GM21360 (cell line): ENCODE measurements around the gene DNMT3B.
"Not testable (repeated sequence)": the region's sequence is repeated elsewhere in the genome, so short reads cannot be mapped to it uniquely, and the experiment has no call there.

Experiments used
- ATAC-seq: cut with Tn5 transposase; IDR thresholded peaks from one replicate; pipeline ENCODE4 v1.9.1; 2021; ENCODE audit warnings: mild to moderate bottlenecking, moderate library complexity; ENCODE audit not compliant: unreplicated experiment

Gene DNMT3B

GRCh38 chr20:32762754-32763201 is 593 bp downstream of the DNMT3B start:
- no peak for ATAC-seq

- no peak for ATAC-seq
Observed at GRCh38 chr20:32763202-32764004, 1.2 kb downstream of the DNMT3B start.

GRCh38 chr20:32764005-32764960 is 2.1 kb downstream of the DNMT3B start:
- no peak for ATAC-seq

- not testable (repeated sequence) for ATAC-seq
Observed at GRCh38 chr20:32765230-32765875, 3.2 kb downstream of the DNMT3B start.

- ATAC-seq: no peak
Observed at GRCh38 chr20:32767418-32768198, 5.4 kb downstream of the DNMT3B start.

- ATAC-seq: no peak
Observed at GRCh38 chr20:32772046-32772445, 9.9 kb downstream of the DNMT3B start.

- no peak for ATAC-seq
Observed at GRCh38 chr20:32773223-32773622, 11.0 kb downstream of the DNMT3B start.

- no peak for ATAC-seq
Observed at GRCh38 chr20:32773855-32774254, 11.7 kb downstream of the DNMT3B start.

- no peak for ATAC-seq
Observed at GRCh38 chr20:32775336-32775991, 13.3 kb downstream of the DNMT3B start.

GRCh38 chr20:32777177-32777956 is 15.2 kb downstream of the DNMT3B start:
- no peak for ATAC-seq

GRCh38 chr20:32779500-32780211 is 17.5 kb downstream of the DNMT3B start:
- no peak for ATAC-seq

- ATAC-seq: no peak
Observed at GRCh38 chr20:32780278-32780677, 18.1 kb downstream of the DNMT3B start.

GRCh38 chr20:32780749-32781655 is 18.8 kb downstream of the DNMT3B start:
- ATAC-seq: no peak

- no peak for ATAC-seq
Observed at GRCh38 chr20:32784369-32785080, 22.3 kb downstream of the DNMT3B start.

GRCh38 chr20:32786059-32786760 is 24.0 kb downstream of the DNMT3B start:
- no peak for ATAC-seq

- no peak for ATAC-seq
Observed at GRCh38 chr20:32787168-32787567, 25.0 kb downstream of the DNMT3B start.
